Suprapubic skin (tissue), 4 donors: ENCODE results near the gene TSHZ2. TPM values are rescaled to one million over a fixed set of nuclear protein-coding genes. Genes with fewer than 3 reads are reported as not detected.

Experiments used
- DNase-seq, 2 donors: peaks; one replicate each; pipeline ENCODE4 v3.0.0-alpha.2; 2019; ENCODE audit warnings: low spot score in 2 of 2
- H3K27ac ChIP-seq: fragments of 200-600 bp; sonication (generic); one replicate; pipeline ENCODE4 v1.5.1; 2019
- H3K27me3 ChIP-seq: fragments of 200-600 bp; sonication (generic); one replicate; pipeline ENCODE4 v1.5.1; 2019
- H3K36me3 ChIP-seq: fragments of 200-600 bp; sonication (generic); one replicate; pipeline ENCODE4 v1.5.1; 2019
- H3K4me1 ChIP-seq: fragments of 200-600 bp; sonication (generic); one replicate; pipeline ENCODE4 v1.5.1; 2019
- H3K4me3 ChIP-seq: fragments of 200-600 bp; sonication (generic); one replicate; pipeline ENCODE4 v1.5.1; 2019; ENCODE audit warnings: mild to moderate bottlenecking
- H3K9me3 ChIP-seq: fragments of 200-600 bp; sonication (generic); one replicate; pipeline ENCODE4 v1.5.1; 2019
- EP300 ChIP-seq: sonication (generic); formaldehyde crosslinking; IDR thresholded peaks from one replicate; pipeline ENCODE4 v1.6.1; 2017; ENCODE audit warnings: antibody characterized with exemption
- POLR2A ChIP-seq, 2 donors: fragments of 450-650 bp; IDR thresholded peaks; one replicate each; pipeline ENCODE4 v1.6.1; 2017; ENCODE audit warnings: antibody characterized with exemption in 2 of 2, mild to moderate bottlenecking in 2 of 2, moderate library complexity in 2 of 2
- POLR2AphosphoS5 ChIP-seq, 3 donors: sonication (generic); formaldehyde crosslinking; IDR thresholded peaks; one replicate each; pipeline ENCODE4 v1.6.1; 2017; ENCODE audit warnings: antibody characterized with exemption in 3 of 3
- WGBS: methylation state at CpG from one replicate; pipeline ENCODE4 v1.1.5; 2018; 5-methylcytosine and 5-hydroxymethylcytosine counted together
- total RNA-seq, 4 donors: library from RNA; depleted of rRNA; stranded (reverse); fragments of >200 nt; gene quantifications; one replicate each; pipeline ENCODE4 v1.1.0, GENCODE V29; 2016
- TF ChIP-seq, protein P1 (sequence below), 2 donors: fragments of 200-600 bp in 1 of 2; fragments of 450-650 bp in 1 of 2; sonication (generic) in 1 of 2; IDR thresholded peaks; one replicate each; pipeline ENCODE4 v1.5.1; 2016 to 2019; ENCODE audit warnings: antibody characterized with exemption in 2 of 2, mild to moderate bottlenecking in 1 of 2, moderate library complexity in 1 of 2

Gene TSHZ2
- total RNA-seq, 4 donors from 2014 or later: 10.2 to 24.7 (median 19.2) TPM

DNA sequence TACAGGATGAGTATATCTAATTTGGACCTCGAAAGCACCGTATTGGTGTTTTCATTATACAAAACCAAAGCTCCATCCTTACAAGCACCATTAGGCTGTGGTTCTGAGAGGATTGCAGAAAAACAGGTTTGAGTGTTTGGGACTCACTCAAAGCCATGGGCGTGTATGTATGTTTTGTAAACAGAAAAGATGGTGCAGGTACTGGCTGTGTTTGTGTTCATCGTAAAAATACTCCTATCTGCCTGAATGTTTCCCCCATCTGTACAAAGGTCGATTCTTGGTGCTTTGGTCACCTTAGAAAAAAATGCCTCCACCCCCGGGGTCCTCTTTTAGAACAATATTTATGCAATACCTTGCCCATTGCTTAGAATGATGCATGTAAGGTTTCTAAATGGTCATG is 286.6 kb downstream of the TSHZ2 start:
- Histone ChIP-seq H3K27ac (no peak overlapping the region), H3K27me3 (no peaks in the 10 kb centered on the region), H3K4me1 (no peaks in the 10 kb centered on the region), H3K36me3 (peaks cover 4% of the 10 kb centered on the region), H3K9me3 (no peaks in the 10 kb centered on the region), H3K4me3 (no peak overlapping the region)
- 70% methylated on average over 6 of the region's 6 CpGs for WGBS
- TF ChIP-seq POLR2AphosphoS5 (IDR thresholded peaks at IDR 0.05): no peak
- no peak for TF ChIP-seq POLR2A (IDR thresholded peaks at IDR 0.05)
- TF ChIP-seq, protein P1, sequence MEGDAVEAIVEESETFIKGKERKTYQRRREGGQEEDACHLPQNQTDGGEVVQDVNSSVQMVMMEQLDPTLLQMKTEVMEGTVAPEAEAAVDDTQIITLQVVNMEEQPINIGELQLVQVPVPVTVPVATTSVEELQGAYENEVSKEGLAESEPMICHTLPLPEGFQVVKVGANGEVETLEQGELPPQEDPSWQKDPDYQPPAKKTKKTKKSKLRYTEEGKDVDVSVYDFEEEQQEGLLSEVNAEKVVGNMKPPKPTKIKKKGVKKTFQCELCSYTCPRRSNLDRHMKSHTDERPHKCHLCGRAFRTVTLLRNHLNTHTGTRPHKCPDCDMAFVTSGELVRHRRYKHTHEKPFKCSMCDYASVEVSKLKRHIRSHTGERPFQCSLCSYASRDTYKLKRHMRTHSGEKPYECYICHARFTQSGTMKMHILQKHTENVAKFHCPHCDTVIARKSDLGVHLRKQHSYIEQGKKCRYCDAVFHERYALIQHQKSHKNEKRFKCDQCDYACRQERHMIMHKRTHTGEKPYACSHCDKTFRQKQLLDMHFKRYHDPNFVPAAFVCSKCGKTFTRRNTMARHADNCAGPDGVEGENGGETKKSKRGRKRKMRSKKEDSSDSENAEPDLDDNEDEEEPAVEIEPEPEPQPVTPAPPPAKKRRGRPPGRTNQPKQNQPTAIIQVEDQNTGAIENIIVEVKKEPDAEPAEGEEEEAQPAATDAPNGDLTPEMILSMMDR (IDR thresholded peaks at IDR 0.05): no peak
- TF ChIP-seq EP300: no peak
- no peak for DNase-seq

DNA sequence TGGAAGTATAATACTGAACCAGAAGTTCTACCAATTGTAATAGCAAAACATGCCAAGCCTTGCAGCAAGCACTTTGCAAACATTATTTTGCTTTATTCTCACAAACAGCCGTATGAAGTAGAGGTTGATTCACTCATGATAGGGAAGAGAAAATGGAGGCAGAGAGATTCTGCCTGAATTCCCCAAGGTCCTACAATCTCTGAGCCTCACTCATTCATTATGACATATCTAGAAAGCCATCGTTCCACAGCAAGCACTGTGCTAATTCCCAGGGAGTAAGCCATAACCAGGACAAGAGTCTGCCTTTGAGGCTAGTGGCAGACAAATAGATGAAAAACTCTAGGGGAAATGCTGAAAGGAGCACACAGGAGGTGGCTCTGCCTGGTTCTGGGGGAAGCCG is 288.0 kb downstream of the TSHZ2 start:
- Histone ChIP-seq H3K4me3 (no peak overlapping the region), H3K36me3 (no peaks in the 10 kb centered on the region), H3K27ac (no peak overlapping the region), H3K9me3 (no peaks in the 10 kb centered on the region), H3K4me1 (no peaks in the 10 kb centered on the region), H3K27me3 (no peaks in the 10 kb centered on the region)
- WGBS: 88% methylated on average over 3 of the region's 3 CpGs
- TF ChIP-seq, protein P1 (IDR thresholded peaks at IDR 0.05): no peak
- TF ChIP-seq POLR2A (IDR thresholded peaks at IDR 0.05): no peak
- no peak for TF ChIP-seq EP300
- TF ChIP-seq POLR2AphosphoS5 (IDR thresholded peaks at IDR 0.05): no peak
- no peak for DNase-seq

- Histone ChIP-seq H3K4me1 (no peaks in the 10 kb centered on the region), H3K9me3 (no peaks in the 10 kb centered on the region), H3K4me3 (no peak overlapping the region), H3K27ac (no peak overlapping the region), H3K36me3 (no peaks in the 10 kb centered on the region), H3K27me3 (no peaks in the 10 kb centered on the region)
- 90% methylated on average over 2 of the region's 2 CpGs for WGBS
- DNase-seq: no peak
- TF ChIP-seq POLR2AphosphoS5 (IDR thresholded peaks at IDR 0.05) (no peak), EP300 (no peak), POLR2A (IDR thresholded peaks at IDR 0.05) (no peak)
- TF ChIP-seq, protein P1 (IDR thresholded peaks at IDR 0.05): no peak
Observed at GRCh38 chr20:53260591-53260990, 288.4 kb downstream of the TSHZ2 start.

DNA sequence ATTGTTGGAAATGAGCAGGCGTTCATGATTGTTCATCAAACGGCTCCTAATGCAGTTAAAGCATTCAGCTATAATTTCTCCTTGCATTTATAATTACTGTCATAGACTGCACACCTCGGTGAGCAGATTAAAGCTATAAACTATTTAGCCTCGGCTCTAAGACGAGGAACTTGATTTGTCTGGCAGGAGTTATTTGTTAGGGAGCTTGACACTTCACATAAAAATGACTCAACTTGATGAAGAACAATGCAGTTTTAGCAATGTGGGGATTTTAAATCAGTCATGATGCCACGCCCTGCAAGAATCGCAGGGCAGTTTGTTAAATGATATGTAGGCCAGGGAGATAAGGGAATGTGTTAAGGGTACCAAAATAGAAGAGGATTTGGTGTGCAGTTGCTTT is 290.2 kb downstream of the TSHZ2 start:
- Histone ChIP-seq H3K36me3 (no peaks in the 10 kb centered on the region), H3K27me3 (no peaks in the 10 kb centered on the region), H3K4me3 (no peak overlapping the region), H3K9me3 (no peaks in the 10 kb centered on the region), H3K4me1 (no peaks in the 10 kb centered on the region), H3K27ac (no peak overlapping the region)
- TF ChIP-seq, protein P1 (IDR thresholded peaks at IDR 0.05): no peak
- TF ChIP-seq EP300: no peak
- WGBS: 48% methylated on average over 7 of the region's 7 CpGs
- DNase-seq: no peak

DNA sequence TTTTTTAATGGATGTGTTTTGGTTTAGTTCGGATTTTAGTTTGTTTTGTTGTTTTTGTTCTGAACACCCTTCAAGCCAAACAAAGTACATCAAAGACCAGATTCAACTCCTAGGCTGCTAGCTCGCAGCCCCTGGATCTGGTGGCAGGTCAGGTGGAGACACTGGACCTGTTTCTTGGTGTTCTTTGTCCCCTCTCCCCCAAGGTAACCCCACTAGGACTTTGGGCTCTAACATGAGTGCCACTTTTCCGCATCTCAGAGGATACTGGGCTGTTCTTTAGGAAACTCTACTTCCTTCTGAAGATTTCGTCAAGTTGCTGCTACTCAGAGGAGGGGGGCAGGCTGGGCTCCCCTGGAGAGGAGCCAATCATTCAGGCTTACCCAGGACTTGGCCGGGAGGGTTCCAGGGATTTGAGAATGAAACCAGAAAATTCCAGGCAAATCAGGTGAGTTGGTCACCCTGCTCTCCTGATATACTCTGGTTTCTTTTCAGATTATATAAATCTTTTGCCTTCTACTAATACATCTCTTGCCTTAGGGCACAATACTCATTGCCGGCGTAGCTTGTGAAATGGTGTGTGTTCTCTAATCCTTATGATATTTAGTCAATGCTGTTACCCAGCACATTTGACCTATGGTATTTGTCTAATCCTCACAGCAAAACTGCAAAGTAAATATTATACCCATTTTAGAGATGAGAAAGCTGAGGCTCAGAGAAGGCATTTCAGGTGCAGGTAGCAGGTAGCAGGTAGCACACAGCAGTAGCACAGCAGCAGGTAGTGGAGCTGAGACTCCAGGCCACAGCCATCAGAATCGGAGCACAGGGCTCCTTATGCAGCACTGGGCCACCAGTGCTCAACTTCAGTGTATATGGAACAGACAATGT is 291.6 kb downstream of the TSHZ2 start:
- 81% methylated on average over 8 of the region's 8 CpGs for WGBS
- Histone ChIP-seq H3K4me1 (no peaks in the 10 kb centered on the region), H3K9me3 (no peaks in the 10 kb centered on the region), H3K36me3 (no peaks in the 10 kb centered on the region), H3K27me3 (no peaks in the 10 kb centered on the region), H3K4me3 (no peak overlapping the region), H3K27ac (no peak overlapping the region)
- no peak for DNase-seq
- TF ChIP-seq EP300: no peak
- TF ChIP-seq POLR2A (IDR thresholded peaks at IDR 0.05): no peak
- TF ChIP-seq, protein P1 (IDR thresholded peaks at IDR 0.05): no peak
- no peak for TF ChIP-seq POLR2AphosphoS5 (IDR thresholded peaks at IDR 0.05)
